GM12878 (cell line): ENCODE measurements around the gene ADAMTS2. TPM values are rescaled to one million over a fixed set of nuclear protein-coding genes. Genes with fewer than 3 reads are reported as not detected.

Experiments
- ATAC-seq: fragments of 200-7000 bp; cut with Tn5 transposase; 3 replicates; pipeline ENCODE4 v1.9.1; 2020; ENCODE audit warnings: mild to moderate bottlenecking, moderate library complexity
- BruUV-seq: library from RNA; stranded (reverse); fragments of 400-500 nt; replicated peaks from 2 replicates; lab custom pipeline; 2021; lab: Mats Ljungman, UMichigan
- CTCF ChIA-PET: fragments of 300-600 bp; sonication (Branson Sonifier 250); formaldehyde crosslinking; extraction: SDS; loops from one replicate; lab custom pipeline; 2021; ENCODE audit warnings: inconsistent platforms; lab: Yijun Ruan, JAX
- POLR2A ChIA-PET: fragments of 350-600 bp; formaldehyde crosslinking; extraction: SDS; loops from one replicate; lab custom pipeline; 2021; ENCODE audit warnings: inconsistent platforms; lab: Charles Lee
- RAD21 ChIA-PET: fragments of 300-600 bp; sonication (Branson Sonifier 250); formaldehyde crosslinking; loops from one replicate; lab custom pipeline; 2023; ENCODE audit warnings: antibody characterized with exemption; ENCODE audit not compliant: unreplicated experiment; lab: Charles Lee
- SMC1A ChIA-PET: fragments of 300-600 bp; sonication (Branson Sonifier 250); formaldehyde crosslinking; loops from one replicate; lab custom pipeline; 2023; ENCODE audit not compliant: unreplicated experiment, uncharacterized antibody; lab: Charles Lee
- DNase-seq: peaks from one replicate; pipeline ENCODE4 v3.0.0-alpha.2; 2011; ENCODE audit warnings: low read depth, low spot score
- FAIRE-seq: peaks from 3 replicates; lab custom pipeline; 2011; peaks lifted over from hg19 to GRCh38; lab: Jason Lieb, UNC
- H2AFZ ChIP-seq: 2 replicates; pipeline ENCODE4 v1.6.0; 2011; ENCODE audit warnings: low read depth, low read length, control low read depth; ENCODE audit not compliant: control insufficient read depth
- H3K27ac ChIP-seq: 2 replicates; pipeline ENCODE4 v1.5.1; 2011; ENCODE audit warnings: control low read depth; ENCODE audit not compliant: control insufficient read depth, insufficient read depth
- H3K27me3 ChIP-seq, 2 experiments: replicated peaks in 1 of 2; 2 replicates each; pipeline versions ENCODE4 v1.6.0 to v1.6.1; 2011; ENCODE audit warnings: low read length in 1 of 2; ENCODE audit not compliant: control insufficient read depth in 2 of 2, insufficient read depth in 2 of 2
- H3K36me3 ChIP-seq, 2 experiments: 2 replicates each; pipeline ENCODE4 v1.5.1; 2011; ENCODE audit warnings: low read length in 1 of 2; ENCODE audit not compliant: control insufficient read depth in 2 of 2, insufficient read depth in 2 of 2
- H3K4me1 ChIP-seq: 2 replicates; pipeline ENCODE4 v1.6.1; 2011; ENCODE audit warnings: mild to moderate bottlenecking, low read length, moderate library complexity, mixed read lengths; ENCODE audit not compliant: control insufficient read depth, insufficient read depth
- H3K4me2 ChIP-seq: 2 replicates; pipeline ENCODE4 v1.6.0; 2011; ENCODE audit warnings: control low read depth; ENCODE audit not compliant: control insufficient read depth, insufficient read depth
- H3K4me3 ChIP-seq: fragments of 200-600 bp; sonication (generic); 2 replicates; pipeline ENCODE4 v1.5.1; 2016
- H3K79me2 ChIP-seq: 2 replicates; pipeline ENCODE4 v1.6.0; 2011; ENCODE audit warnings: low read length; ENCODE audit not compliant: control insufficient read depth, insufficient read depth
- H3K9ac ChIP-seq: 2 replicates; pipeline ENCODE4 v1.8.0; 2011; ENCODE audit warnings: low read length, control low read depth, mixed read lengths; ENCODE audit not compliant: control insufficient read depth, insufficient read depth
- H3K9me3 ChIP-seq: replicated peaks from 3 replicates; pipeline ENCODE4 v1.5.1; 2011; ENCODE audit warnings: mild to moderate bottlenecking, low read length; ENCODE audit not compliant: control insufficient read depth, insufficient read depth
- H4K20me1 ChIP-seq: 2 replicates; pipeline ENCODE4 v1.6.0; 2011; ENCODE audit not compliant: control insufficient read depth, insufficient read depth
- BMI1 ChIP-seq: fragments of 450-650 bp; IDR thresholded peaks from 2 replicates; pipeline ENCODE4 v1.6.1; 2016; ENCODE audit warnings: mild to moderate bottlenecking, moderate library complexity, borderline replicate concordance
- FOXK2 ChIP-seq: fragments of 450-650 bp; IDR thresholded peaks from 2 replicates; pipeline ENCODE4 v1.6.1; 2017; ENCODE audit warnings: mild to moderate bottlenecking, moderate library complexity
- GABPA ChIP-seq: IDR thresholded peaks from 2 replicates; pipeline ENCODE4 v1.6.1; 2014; ENCODE audit warnings: antibody characterized with exemption, low read depth, mild to moderate bottlenecking, inconsistent platforms
- KAT2A ChIP-seq: conservative IDR thresholded peaks from 2 replicates; pipeline ENCODE4 v1.6.1; 2011; ENCODE audit warnings: low read depth, low read length; ENCODE audit not compliant: control insufficient read depth
- MTA2 ChIP-seq: fragments of 450-650 bp; IDR thresholded peaks from 2 replicates; pipeline ENCODE4 v1.6.1; 2016; ENCODE audit warnings: low read depth, mild to moderate bottlenecking, moderate library complexity
- RAD51 ChIP-seq: fragments of 450-650 bp; IDR thresholded peaks from 2 replicates; pipeline ENCODE4 v1.6.1; 2016; ENCODE audit warnings: moderate library complexity, mild to moderate bottlenecking, inconsistent platforms
- SP1 ChIP-seq: IDR thresholded peaks from one replicate; pipeline ENCODE4 v1.6.1; 2011; ENCODE audit warnings: low read depth, low read length
- SREBF2 ChIP-seq: IDR thresholded peaks from 2 replicates; pipeline ENCODE4 v1.6.1; 2012; ENCODE audit warnings: mild to moderate bottlenecking, low read length
- SUPT20H ChIP-seq: IDR thresholded peaks from 2 replicates; pipeline ENCODE4 v1.6.1; 2011; ENCODE audit warnings: low read depth, mild to moderate bottlenecking, low read length, moderate library complexity, borderline replicate concordance; ENCODE audit not compliant: control insufficient read depth
- USF2 ChIP-seq: IDR thresholded peaks from 2 replicates; pipeline ENCODE4 v1.6.1; 2011; ENCODE audit warnings: low read depth, low read length, improper control_type of control experiment, borderline replicate concordance
- YY1 ChIP-seq: IDR thresholded peaks from 2 replicates; pipeline ENCODE4 v1.6.1; 2011; ENCODE audit warnings: low read depth, mild to moderate bottlenecking, low read length
- ZBTB4 ChIP-seq: fragments of 450-650 bp; formaldehyde crosslinking; IDR thresholded peaks from 2 replicates; pipeline ENCODE4 v1.4.0; 2022; ENCODE audit warnings: mild to moderate bottlenecking, moderate library complexity
- WGBS: methylation state at CpG from one replicate; pipeline ENCODE4 v1.1.6; 2016; ENCODE audit warnings: low lambda C conversion rate; ENCODE audit not compliant: insufficient replicate concordance, insufficient coverage; ENCODE audit errors: missing lambda C conversion rate; 5-methylcytosine and 5-hydroxymethylcytosine counted together
- in situ Hi-C: fragments of 300-500 bp; cut with MboI; formaldehyde crosslinking; loops from 9 replicates; pipeline ENCODE4 v1.14.3; 2018; ENCODE audit warnings: mixed read lengths
- intact Hi-C: fragments of 100-400 bp; cut with micrococcal nuclease; formaldehyde crosslinking; loops from one replicate; pipeline ENCODE4 v1.14.2; 2022; ENCODE audit not compliant: unreplicated experiment
- polyA plus RNA-seq, 11 experiments: library from polyadenylated mRNA; depleted of rRNA in 4 of 11; unstranded in 6 of 11; stranded (reverse) in 5 of 11; fragments of >200 nt; fragmentation: Nextera tagmentation in 4 of 11; fragmentation: Illumina TruSeq in 1 of 11; extraction: Ambion mirVana in 4 of 11; extraction: Trizol in 1 of 11; gene quantifications; 1 replicate in 1 of 11; 2 replicates in 10 of 11; pipeline versions ENCODE4 v1.2.1 to v1.2.3, GENCODE V29; 2011 to 2016; ENCODE audit warnings: inconsistent platforms in 2 of 11, missing spikeins in 2 of 11, low read depth in 1 of 11
- total RNA-seq, 4 experiments: library from RNA; depleted of rRNA in 3 of 4; stranded (reverse); fragments of >200 nt in 3 of 4; fragmentation: Illumina TruSeq in 1 of 4; extraction: Trizol in 1 of 4; gene quantifications; 2 replicates each; pipeline versions ENCODE4 v1.2.1 to v1.2.3, GENCODE V29; 2013 to 2021
- TF ChIP-seq, protein P1 (sequence below): IDR thresholded peaks from 2 replicates; pipeline ENCODE4 v1.6.1; 2012; ENCODE audit warnings: mild to moderate bottlenecking, low read depth, low read length
- TF ChIP-seq, protein P2 (sequence below): fragments of 450-650 bp; IDR thresholded peaks from 2 replicates; pipeline ENCODE4 v1.6.1; 2017; ENCODE audit warnings: mild to moderate bottlenecking

ADAMTS2 gene
- total and polyA plus RNA-seq, 10 of the 15 experiments (the other 5 are each of a cell fraction or from before 2014, with no cell fraction given), result 0.03 to 0.05 TPM; not detected in 8

- no peak for TF ChIP-seq USF2
- TF ChIP-seq, all 136 proteins: peak for 0
Observed at GRCh38 chr5:179141867-179142266, 203.4 kb downstream of the ADAMTS2 start (continued).

- ATAC-seq (no peak), DNase-seq (no peak), FAIRE-seq (no peak)
- in situ Hi-C loops, result no loop called here
- H4K20me1 ChIP-seq, result no peaks in the 10 kb centered on the region
- POLR2A ChIA-PET, result no interaction called here
- H3K27ac ChIP-seq, result no peak overlapping the region
- RAD21 ChIA-PET, result no interaction called here
- H2AFZ ChIP-seq, result no peak overlapping the region
- peaks cover 1% of the 10 kb centered on the region; the same call in 1 of the 3 replicates for H3K9me3 ChIP-seq
- H3K9ac ChIP-seq, result no peak overlapping the region
- intact Hi-C loops, result no loop called here
- no peaks in the 10 kb centered on the region for H3K79me2 ChIP-seq
- SMC1A ChIA-PET, result no interaction called here
- CTCF ChIA-PET, result no interaction called here
- no peaks in the 10 kb centered on the region for H3K27me3 ChIP-seq
- H3K4me2 ChIP-seq, result no peak overlapping the region
- no peak overlapping the region for H3K4me3 ChIP-seq
- no peaks in the 10 kb centered on the region for H3K36me3 ChIP-seq
- H3K4me1 ChIP-seq, result no peaks in the 10 kb centered on the region
- WGBS, result 50% methylated on average over 3 of the region's 3 CpGs
- BruUV-seq, result no TSS peak
- no peak for TF ChIP-seq MTA2
- TF ChIP-seq, protein P1, sequence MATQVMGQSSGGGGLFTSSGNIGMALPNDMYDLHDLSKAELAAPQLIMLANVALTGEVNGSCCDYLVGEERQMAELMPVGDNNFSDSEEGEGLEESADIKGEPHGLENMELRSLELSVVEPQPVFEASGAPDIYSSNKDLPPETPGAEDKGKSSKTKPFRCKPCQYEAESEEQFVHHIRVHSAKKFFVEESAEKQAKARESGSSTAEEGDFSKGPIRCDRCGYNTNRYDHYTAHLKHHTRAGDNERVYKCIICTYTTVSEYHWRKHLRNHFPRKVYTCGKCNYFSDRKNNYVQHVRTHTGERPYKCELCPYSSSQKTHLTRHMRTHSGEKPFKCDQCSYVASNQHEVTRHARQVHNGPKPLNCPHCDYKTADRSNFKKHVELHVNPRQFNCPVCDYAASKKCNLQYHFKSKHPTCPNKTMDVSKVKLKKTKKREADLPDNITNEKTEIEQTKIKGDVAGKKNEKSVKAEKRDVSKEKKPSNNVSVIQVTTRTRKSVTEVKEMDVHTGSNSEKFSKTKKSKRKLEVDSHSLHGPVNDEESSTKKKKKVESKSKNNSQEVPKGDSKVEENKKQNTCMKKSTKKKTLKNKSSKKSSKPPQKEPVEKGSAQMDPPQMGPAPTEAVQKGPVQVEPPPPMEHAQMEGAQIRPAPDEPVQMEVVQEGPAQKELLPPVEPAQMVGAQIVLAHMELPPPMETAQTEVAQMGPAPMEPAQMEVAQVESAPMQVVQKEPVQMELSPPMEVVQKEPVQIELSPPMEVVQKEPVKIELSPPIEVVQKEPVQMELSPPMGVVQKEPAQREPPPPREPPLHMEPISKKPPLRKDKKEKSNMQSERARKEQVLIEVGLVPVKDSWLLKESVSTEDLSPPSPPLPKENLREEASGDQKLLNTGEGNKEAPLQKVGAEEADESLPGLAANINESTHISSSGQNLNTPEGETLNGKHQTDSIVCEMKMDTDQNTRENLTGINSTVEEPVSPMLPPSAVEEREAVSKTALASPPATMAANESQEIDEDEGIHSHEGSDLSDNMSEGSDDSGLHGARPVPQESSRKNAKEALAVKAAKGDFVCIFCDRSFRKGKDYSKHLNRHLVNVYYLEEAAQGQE, result no peak
- no peak for TF ChIP-seq GABPA
- TF ChIP-seq, protein P2, sequence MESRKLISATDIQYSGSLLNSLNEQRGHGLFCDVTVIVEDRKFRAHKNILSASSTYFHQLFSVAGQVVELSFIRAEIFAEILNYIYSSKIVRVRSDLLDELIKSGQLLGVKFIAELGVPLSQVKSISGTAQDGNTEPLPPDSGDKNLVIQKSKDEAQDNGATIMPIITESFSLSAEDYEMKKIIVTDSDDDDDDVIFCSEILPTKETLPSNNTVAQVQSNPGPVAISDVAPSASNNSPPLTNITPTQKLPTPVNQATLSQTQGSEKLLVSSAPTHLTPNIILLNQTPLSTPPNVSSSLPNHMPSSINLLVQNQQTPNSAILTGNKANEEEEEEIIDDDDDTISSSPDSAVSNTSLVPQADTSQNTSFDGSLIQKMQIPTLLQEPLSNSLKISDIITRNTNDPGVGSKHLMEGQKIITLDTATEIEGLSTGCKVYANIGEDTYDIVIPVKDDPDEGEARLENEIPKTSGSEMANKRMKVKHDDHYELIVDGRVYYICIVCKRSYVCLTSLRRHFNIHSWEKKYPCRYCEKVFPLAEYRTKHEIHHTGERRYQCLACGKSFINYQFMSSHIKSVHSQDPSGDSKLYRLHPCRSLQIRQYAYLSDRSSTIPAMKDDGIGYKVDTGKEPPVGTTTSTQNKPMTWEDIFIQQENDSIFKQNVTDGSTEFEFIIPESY, result no peak
- TF ChIP-seq SP1, result no peak
- no peak for TF ChIP-seq BMI1
- TF ChIP-seq ZBTB4 (CRISPR knock-in tag), result no peak
- TF ChIP-seq RAD51, result no peak
- no peak for TF ChIP-seq FOXK2
- TF ChIP-seq SUPT20H, result no peak
- no peak for TF ChIP-seq KAT2A
- TF ChIP-seq YY1, result no peak
- TF ChIP-seq SREBF2, result no peak
Observed at GRCh38 chr5:179140293-179140692, 205.0 kb downstream of the ADAMTS2 start.
